ENCODE results near the gene LMF2.
A peak's percentile ranks its signal among the peaks of the same experiment; 100 is the strongest.

LMF2 gene

GRCh38 chr22:50503475-50504145 lies 3.9 kb downstream of the LMF2 start:
- no peak for DNase-seq (ENCODE audit: low read depth in 2 of 2)

- no peak for DNase-seq (ENCODE audit: low read depth in 2 of 2)
Measured at GRCh38 chr22:50502628-50503474, 4.7 kb downstream of the LMF2 start.

DNA sequence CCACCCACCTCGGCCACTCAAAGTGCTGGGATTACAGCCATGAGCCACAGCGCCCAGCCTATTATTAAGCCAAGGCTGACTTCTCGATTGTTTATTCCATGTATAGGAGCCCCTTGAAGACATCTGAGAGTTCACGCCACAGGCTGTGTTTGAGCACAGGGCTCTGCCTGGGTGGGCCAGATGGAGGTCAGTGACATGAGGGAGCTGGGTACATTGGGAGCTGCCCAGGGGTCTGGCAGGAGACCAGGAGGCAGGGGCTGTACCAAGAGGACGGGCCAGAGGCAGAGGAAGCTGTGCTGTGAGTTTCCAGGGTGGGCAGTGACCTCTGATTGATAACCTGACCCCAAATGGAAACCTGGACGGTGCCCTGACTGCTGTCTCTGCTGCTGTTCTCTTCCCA lies 5.4 kb downstream of the LMF2 start:
- no peak for DNase-seq (ENCODE audit: low read depth in 2 of 2)

GRCh38 chr22:50500452-50500851 lies 7.0 kb downstream of the LMF2 start:
- DNase-seq (ENCODE audit: low read depth in 2 of 2): no peak

DNA sequence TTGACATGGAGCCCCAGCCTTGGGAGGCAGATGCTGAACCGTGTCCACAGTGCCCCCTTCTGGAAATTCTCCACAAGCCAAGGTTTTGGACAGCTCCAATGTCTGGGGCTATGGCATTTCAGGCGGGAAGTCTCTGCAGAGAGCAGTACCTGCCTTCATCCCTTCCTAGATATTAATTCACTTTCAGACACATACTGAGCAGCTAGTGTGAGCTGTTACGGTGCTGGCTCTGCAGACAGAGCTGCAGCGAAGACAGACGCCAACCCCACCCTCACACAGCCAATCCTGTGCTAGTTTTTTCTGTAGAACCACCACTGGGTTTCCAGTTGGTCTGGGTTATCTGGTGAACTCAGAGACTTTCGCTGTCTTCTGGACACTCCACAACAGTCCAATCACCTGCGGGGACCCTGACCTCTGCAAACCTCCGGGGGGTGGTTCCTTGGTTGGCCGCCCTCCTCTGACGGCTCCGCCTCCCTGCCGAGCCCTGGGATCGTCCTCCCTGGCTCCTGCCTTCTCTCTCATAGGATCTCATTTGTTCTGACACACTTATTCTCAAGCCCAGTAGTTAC lies 9.1 kb downstream of the LMF2 start:
- DNase-seq (ENCODE audit: low read depth in 2 of 2): peak; percentile 59 to 61

DNA sequence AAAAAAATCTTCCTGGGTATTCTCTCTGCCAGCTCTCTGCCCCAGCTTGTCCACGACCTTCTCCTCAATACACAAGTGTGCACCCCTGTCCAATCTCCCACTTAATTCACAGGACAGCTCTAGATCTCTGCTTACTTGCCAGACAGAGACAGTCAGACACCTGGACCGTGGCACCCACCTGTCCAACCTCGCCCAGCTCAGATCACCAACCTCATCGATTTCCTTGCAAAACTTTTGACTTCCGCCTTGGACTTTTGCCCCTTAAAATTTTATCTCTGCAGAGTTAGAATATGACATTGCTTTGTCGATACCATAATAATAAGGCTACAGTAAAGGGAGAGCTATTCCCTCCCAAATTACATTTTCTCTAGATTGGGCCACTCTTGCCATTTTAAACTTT lies 10.4 kb downstream of the LMF2 start:
- no peak for DNase-seq (ENCODE audit: low read depth in 2 of 2)

GRCh38 chr22:50490531-50491308 lies 16.8 kb downstream of the LMF2 start:
- no peak for DNase-seq (ENCODE audit: low read depth in 2 of 2)

DNA sequence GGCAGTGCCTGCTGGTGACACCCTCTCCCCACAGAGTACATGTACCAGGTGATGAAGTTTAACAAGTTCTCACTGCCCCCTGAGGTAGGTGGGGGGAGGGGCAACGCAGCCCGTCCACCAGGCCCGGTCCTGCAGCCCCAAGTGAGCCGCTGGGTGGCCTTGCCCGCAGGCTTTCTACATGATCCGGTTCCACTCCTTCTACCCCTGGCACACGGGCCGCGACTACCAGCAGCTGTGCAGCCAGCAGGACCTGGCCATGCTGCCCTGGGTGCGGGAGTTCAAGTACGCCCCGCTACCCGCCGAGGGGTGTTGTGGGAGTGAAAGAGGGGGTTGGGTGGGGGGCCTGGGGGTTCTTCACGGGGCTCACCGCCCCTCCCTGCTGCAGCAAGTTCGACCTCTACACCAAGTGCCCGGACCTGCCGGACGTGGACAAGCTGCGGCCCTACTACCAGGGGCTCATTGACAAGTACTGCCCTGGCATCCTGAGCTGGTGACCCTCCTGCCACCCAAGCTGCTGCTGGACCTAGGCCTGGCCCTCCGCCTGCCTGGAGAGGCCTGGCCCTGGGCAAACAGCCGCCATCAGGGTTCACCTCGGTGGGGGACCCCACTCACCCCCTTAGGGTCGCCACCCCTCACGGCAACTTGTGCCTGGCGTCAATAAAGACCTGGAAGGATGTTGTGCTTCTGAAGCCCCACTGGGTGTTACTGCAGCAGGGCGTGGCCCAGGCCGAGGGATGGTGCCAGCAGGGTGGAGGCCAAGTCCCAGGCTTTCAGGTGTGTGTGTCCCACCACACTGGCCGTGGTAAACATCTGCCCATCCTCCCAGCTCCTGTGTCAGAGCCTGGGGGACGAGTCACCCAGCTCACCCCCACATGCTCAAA lies 17.9 kb downstream of the LMF2 start:
- DNase-seq (ENCODE audit: low read depth in 2 of 2): no peak

DNA sequence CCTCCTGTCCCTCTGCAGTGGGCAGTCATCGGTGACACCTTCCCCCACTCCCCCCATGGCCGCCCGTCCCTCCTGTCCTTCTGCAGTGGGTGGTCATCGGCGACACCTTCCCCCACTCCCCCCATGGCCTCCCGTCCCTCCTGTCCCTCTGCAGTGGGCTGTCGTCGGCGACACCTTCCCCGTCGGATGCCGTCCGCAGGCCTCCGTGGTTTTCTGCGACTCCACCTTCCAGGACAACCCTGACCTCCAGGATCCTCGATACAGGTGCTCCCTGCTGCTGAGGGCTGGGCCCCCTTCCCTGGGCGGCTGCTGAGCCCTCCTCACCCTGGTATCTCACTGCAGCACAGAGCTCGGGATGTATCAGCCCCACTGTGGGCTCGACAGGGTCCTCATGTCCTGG lies 18.6 kb downstream of the LMF2 start:
- DNase-seq (ENCODE audit: low read depth in 2 of 2): no peak

DNA sequence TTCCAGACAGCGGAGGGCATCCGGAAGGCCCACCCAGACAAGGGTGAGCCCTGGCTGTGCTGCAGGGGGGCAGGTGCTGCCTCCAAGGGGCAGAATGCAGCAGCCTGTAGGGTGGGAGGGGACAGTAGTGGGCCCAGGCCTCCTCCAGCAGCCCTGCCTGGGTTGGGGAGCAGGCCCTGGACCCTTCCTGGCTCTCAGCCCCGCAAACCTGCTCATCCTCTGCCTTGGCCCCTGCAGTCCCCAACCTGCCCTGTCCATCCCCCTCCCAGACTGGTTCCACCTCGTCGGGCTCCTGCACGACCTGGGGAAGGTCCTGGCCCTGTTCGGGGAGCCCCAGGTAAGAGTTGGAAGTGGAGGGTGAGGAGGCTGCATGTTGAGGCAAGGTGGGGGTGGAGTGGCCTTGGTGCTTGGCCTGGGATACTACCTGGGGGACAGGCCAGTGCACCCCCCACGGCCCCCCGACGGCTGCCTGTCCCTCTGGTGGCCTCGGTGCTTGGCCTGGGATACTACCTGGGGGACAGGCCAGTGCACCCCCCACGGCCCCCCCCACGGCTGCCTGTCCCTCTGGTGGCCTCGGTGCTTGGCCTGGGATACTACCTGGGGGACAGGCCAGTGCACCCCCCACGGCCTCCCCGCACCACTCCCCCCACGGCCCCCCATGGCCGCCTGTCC lies 19.4 kb downstream of the LMF2 start:
- DNase-seq (ENCODE audit: low read depth in 2 of 2): no peak

DNA sequence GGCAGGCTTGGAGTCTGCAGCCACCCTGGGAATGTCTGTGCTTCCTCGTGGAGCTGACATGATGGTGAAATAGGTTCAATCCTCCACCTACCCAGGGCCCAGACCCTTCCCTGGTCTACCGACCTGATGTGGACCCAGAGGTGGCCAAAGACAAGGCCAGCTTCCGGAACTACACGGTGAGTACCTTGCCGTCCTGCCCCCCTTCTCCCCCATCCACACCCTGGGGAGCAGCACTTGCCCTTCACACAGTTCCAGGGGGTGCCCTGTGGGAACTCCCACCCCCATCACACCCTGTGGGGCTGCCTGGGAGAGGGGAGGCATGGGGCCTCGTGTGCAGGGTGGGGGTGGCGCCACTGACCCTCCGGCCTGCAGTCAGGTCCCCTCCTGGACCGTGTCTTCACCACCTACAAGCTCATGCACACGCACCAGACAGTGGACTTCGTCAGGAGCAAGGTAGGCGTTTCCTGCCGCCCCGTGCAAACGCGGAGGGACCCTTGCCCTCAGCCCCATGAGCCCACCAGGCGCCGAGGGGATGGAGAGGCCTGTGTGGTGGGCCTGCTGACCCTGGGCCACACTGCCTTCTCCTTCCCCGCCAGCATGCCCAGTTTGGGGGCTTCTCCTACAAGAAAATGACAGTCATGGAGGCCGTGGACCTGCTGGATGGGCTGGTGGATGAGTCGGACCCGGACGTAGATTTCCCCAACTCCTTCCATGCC lies 20.1 kb downstream of the LMF2 start:
- no peak for DNase-seq (ENCODE audit: low read depth in 2 of 2)

GRCh38 chr22:50486561-50487289 lies 20.8 kb downstream of the LMF2 start, which contains the start of gene MIOX:
MIOX (plus strand) TSS chr22:50486859; CDS start chr22:50486898, 39 bp downstream.
- no peak for DNase-seq (ENCODE audit: low read depth in 2 of 2)

DNA sequence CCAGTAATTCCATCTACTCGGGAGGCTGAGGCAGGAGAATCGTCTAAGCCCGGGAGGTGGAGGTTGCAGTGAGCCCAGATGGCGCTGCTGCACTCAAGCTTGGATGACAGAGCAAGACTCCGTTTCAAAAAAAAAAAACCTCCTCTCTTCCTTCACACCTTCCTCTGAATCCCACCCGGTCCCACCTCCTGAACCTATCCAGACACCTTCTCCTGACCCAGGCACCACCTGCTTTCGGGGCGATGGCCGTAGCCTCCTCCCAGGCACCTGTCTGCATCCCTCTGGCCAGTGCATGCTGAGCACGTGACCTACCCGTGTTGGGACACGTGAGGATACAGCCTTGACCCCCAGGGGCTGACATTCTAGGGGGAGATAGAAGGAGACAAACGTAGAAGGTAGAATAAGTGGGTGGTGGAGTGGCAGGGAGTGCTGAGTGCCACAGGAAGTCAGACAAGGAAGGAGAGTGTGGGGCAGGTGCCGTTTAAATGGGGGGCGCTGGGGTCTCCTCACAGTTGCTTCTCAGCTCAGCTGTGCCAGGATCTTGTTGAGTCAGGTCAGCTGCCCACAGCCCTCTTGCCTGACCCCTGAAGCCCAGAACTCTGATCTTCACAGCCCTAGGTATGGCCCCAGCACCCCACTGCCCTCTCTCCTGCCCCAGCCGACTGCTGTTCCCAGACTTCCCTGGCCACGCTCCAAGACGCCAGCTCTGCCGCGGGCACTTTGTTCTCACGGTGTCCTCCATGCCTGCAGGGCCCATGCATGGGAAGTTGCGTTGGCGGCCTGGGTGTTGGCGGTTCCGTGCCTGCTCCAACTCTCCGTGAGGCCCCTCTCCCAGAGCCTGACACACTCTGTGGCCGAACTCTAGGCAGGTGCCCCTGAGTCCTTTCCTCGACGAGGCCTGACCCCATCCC lies 22.0 kb downstream of the LMF2 start:
- DNase-seq (ENCODE audit: low read depth in 2 of 2): no peak

DNA sequence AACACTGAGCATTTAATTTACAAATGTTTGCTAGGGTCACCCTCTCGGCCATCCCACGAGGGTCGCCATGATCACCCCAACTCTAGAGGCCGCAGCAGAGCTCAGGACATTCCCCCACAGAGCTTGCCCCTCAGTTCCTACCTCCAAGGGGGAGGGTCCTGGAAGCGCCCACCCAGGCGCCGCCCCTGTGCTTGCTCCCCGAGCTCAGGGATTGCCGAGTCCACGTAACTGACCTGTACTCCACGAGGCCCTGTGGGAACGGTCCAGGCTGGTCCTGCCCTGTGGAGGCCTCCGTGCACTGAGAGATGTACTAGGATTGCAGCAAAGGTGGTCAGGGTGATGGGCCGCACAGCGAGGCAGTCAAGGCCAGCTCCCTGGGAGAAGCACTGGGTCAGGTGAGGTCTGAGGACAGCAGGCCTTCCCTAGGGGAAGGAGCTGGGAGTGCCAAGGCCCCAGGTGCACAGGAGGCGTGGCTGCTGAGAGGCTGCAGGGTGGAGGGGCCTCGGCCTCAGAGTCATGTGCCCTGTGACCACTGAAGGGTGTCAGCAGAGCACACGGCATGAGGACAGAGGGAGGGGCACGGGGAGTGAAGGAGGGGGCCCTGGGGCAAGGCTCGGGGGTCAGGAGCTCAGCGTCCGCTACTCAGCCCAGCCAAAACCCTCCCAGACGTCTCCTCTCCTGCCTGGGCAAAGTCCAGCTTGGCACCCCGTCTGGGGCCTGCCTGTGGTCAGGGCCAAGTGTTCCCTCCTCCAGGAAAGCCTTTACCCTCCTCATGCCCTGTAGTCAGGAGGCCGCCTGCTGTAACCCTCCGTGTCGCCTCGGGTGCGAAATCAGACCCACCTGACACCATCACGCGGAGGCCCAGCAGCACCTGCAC lies 23.3 kb downstream of the LMF2 start:
- DNase-seq (ENCODE audit: low read depth in 2 of 2): no peak

- DNase-seq (ENCODE audit: low read depth in 2 of 2): no peak
Measured at GRCh38 chr22:50483556-50483955, 23.9 kb downstream of the LMF2 start.

DNA sequence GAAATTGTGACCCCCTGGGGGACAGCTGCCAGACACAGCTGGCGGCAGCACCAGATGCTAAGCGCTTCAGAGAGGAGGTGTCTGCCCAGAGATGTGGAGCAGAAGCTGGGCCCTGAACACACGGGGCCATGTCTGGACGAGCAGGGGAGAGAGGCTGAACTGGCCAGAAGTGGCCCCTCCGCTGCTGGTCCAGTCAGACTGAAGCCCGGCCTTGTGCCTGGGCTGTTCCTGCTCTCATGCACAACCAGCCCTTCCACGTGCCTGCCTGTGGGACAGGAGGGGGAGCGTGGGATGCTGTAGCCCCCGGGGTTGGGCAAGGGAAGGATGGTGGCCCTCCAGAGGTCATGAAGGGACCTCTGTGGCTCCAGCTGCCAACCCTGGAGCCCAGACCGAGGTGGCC lies 24.4 kb downstream of the LMF2 start:
- DNase-seq (ENCODE audit: low read depth in 2 of 2): no peak
